Activated T-helper 1 cell treated with anti-CD3 and anti-CD28 coated beads, Interleukin-12 subunit alpha, Interleukin-12 subunit beta, Interleukin-2, Interleukin-4 antibody, amounts not matched to agents 30 ng/mL and 10 ng/mL and 1 ng/mL, durations not matched to agents 14 hours and 24 hours and 36 hours (primary cell): Measurements from ENCODE around the gene VIL1. TPM values are rescaled to one million over a fixed set of nuclear protein-coding genes. Genes with fewer than 3 reads are reported as not detected.

Source experiments
- DNase-seq: peaks from one replicate; pipeline ENCODE4 v3.0.0; 2021; ENCODE audit warnings: low spot score
- H3K27ac Mint-ChIP-seq: one replicate; pipeline ENCODE4 v1.8.0; 2021; ENCODE audit warnings: mild to moderate bottlenecking, mixed read lengths
- H3K27me3 Mint-ChIP-seq: one replicate; pipeline ENCODE4 v1.8.0; 2022; ENCODE audit warnings: mild to moderate bottlenecking, moderate library complexity, mixed read lengths; ENCODE audit not compliant: insufficient read depth
- H3K36me3 Mint-ChIP-seq: one replicate; pipeline ENCODE4 v1.8.0; 2021; ENCODE audit warnings: low read depth, mixed read lengths
- H3K4me1 Mint-ChIP-seq: one replicate; pipeline ENCODE4 v1.8.0; 2021; ENCODE audit warnings: low read depth, mixed read lengths
- H3K4me3 Mint-ChIP-seq: one replicate; pipeline ENCODE4 v1.8.0; 2021; ENCODE audit warnings: mild to moderate bottlenecking, moderate library complexity, mixed read lengths
- H3K9me3 Mint-ChIP-seq: one replicate; pipeline ENCODE4 v1.8.0; 2021; ENCODE audit warnings: mixed read lengths
- intact Hi-C: fragments of 100-400 bp; cut with micrococcal nuclease; formaldehyde crosslinking; loops from one replicate; pipeline ENCODE4 v1.15.1; 2024
- total RNA-seq: library from RNA; stranded (reverse); gene quantifications from 2 replicates; pipeline ENCODE4 v1.2.3, GENCODE V29; 2022

Gene VIL1
- total RNA-seq, 1 donor from 2014 or later: not detected

- no peak for DNase-seq
- intact Hi-C loops: no loop called here
- Mint-ChIP-seq H3K27me3 (peaks cover 19% of the 10 kb centered on the region), H3K27ac (no peak overlapping the region), H3K9me3 (no peaks in the 10 kb centered on the region), H3K4me3 (no peak overlapping the region), H3K4me1 (peaks cover 6% of the 10 kb centered on the region), H3K36me3 (no peaks in the 10 kb centered on the region)
Observed at GRCh38 chr2:218387369-218388194, 31.3 kb upstream of the VIL1 start.

GRCh38 chr2:218389333-218390150, 29.4 kb upstream of the VIL1 start:
- Mint-ChIP-seq H3K9me3 (no peaks in the 10 kb centered on the region), H3K4me3 (no peak overlapping the region), H3K27me3 (peaks cover 22% of the 10 kb centered on the region), H3K27ac (no peak overlapping the region), H3K36me3 (no peaks in the 10 kb centered on the region), H3K4me1 (peaks cover 14% of the 10 kb centered on the region)
- intact Hi-C loops: loop anchor here (10.0 kb wide), 1 partner anchor 205 kb away; no protein-coding TSS in a partner anchor
- no peak for DNase-seq

GRCh38 chr2:218391202-218391601, 27.7 kb upstream of the VIL1 start:
- Mint-ChIP-seq H3K27ac (no peak overlapping the region), H3K36me3 (no peaks in the 10 kb centered on the region), H3K4me3 (no peak overlapping the region), H3K4me1 (peaks cover 28% of the 10 kb centered on the region), H3K9me3 (no peaks in the 10 kb centered on the region), H3K27me3 (peaks cover 14% of the 10 kb centered on the region)
- DNase-seq: no peak
- intact Hi-C loops: loop anchor here (10.0 kb wide), 1 partner anchor 206 kb away; no protein-coding TSS in a partner anchor

GRCh38 chr2:218392459-218392858, 26.5 kb upstream of the VIL1 start:
- intact Hi-C loops: loop anchor here (10.0 kb wide), 1 partner anchor 208 kb away; no protein-coding TSS in a partner anchor
- Mint-ChIP-seq H3K36me3 (no peaks in the 10 kb centered on the region), H3K27ac (no peak overlapping the region)

GRCh38 chr2:218392891-218393462, 25.9 kb upstream of the VIL1 start:
- Mint-ChIP-seq H3K27ac (no peak overlapping the region), H3K27me3 (peaks cover 4% of the 10 kb centered on the region), H3K4me1 (peaks cover 40% of the 10 kb centered on the region), H3K36me3 (no peaks in the 10 kb centered on the region), H3K4me3 (no peak overlapping the region), H3K9me3 (no peaks in the 10 kb centered on the region)
- no peak for DNase-seq
- intact Hi-C loops: loop anchor here (10.0 kb wide), 1 partner anchor 208 kb away; no protein-coding TSS in a partner anchor

More at GRCh38 chr2:218392459-218392858, 26.5 kb upstream of the VIL1 start:
- no peak overlapping the region for H3K4me3 Mint-ChIP-seq
- no peaks in the 10 kb centered on the region for H3K9me3 Mint-ChIP-seq
- peaks cover 35% of the 10 kb centered on the region for H3K4me1 Mint-ChIP-seq
- no peak for DNase-seq
- peaks cover 4% of the 10 kb centered on the region for H3K27me3 Mint-ChIP-seq

GRCh38 chr2:218393750-218394290, 25.1 kb upstream of the VIL1 start:
- Mint-ChIP-seq H3K4me1 (peaks cover 40% of the 10 kb centered on the region), H3K27me3 (peaks cover 4% of the 10 kb centered on the region), H3K36me3 (no peaks in the 10 kb centered on the region), H3K9me3 (no peaks in the 10 kb centered on the region), H3K4me3 (no peak overlapping the region), H3K27ac (no peak overlapping the region)
- DNase-seq: no peak
- intact Hi-C loops: loop anchor here (2.0 to 10.0 kb wide), 2 partner anchors 25 to 209 kb away; no protein-coding TSS in a partner anchor

GRCh38 chr2:218394298-218395089, 24.4 kb upstream of the VIL1 start:
- Mint-ChIP-seq H3K4me3 (peak overlapping the region; percentile 15), H3K4me1 (peaks cover 40% of the 10 kb centered on the region), H3K27ac (peak overlapping the region; percentile 13), H3K9me3 (no peaks in the 10 kb centered on the region), H3K36me3 (no peaks in the 10 kb centered on the region), H3K27me3 (peaks cover 4% of the 10 kb centered on the region)
- intact Hi-C loops: loop anchor here (2.0 to 10.0 kb wide), 6 partner anchors 26 to 993 kb away; partner anchors contain the start of genes CNPPD1, DNPEP, RETREG2 and TUBA4A
- no peak for DNase-seq

- DNase-seq: no peak
- Mint-ChIP-seq H3K36me3 (no peaks in the 10 kb centered on the region), H3K4me3 (peak overlapping the region; percentile 15), H3K27ac (peak overlapping the region; percentile 13), H3K4me1 (peaks cover 40% of the 10 kb centered on the region), H3K9me3 (no peaks in the 10 kb centered on the region), H3K27me3 (peaks cover 4% of the 10 kb centered on the region)
- intact Hi-C loops: loop anchor here (2.0 to 10.0 kb wide), 6 partner anchors 26 to 992 kb away; partner anchors contain the start of genes CNPPD1, DNPEP, RETREG2 and TUBA4A
Observed at GRCh38 chr2:218395090-218395444, 23.9 kb upstream of the VIL1 start.

- no peaks in the 10 kb centered on the region for H3K9me3 Mint-ChIP-seq
- intact Hi-C loops: loop anchor here (2.0 to 10.0 kb wide), 6 partner anchors 27 to 992 kb away; partner anchors contain the start of genes CNPPD1, DNPEP, RETREG2 and TUBA4A
- no peaks in the 10 kb centered on the region for H3K36me3 Mint-ChIP-seq
- no peak for DNase-seq
- peaks cover 40% of the 10 kb centered on the region for H3K4me1 Mint-ChIP-seq
- peaks cover 4% of the 10 kb centered on the region for H3K27me3 Mint-ChIP-seq
- H3K4me3 Mint-ChIP-seq: peak overlapping the region; percentile 94
- H3K27ac Mint-ChIP-seq: peak overlapping the region; percentile 85
Observed at GRCh38 chr2:218395456-218395825, 23.5 kb upstream of the VIL1 start.

GRCh38 chr2:218395826-218396687, 22.9 kb upstream of the VIL1 start:
- peak; percentile 93 for DNase-seq
- H3K4me3 Mint-ChIP-seq: peak overlapping the region; percentile 94

More at GRCh38 chr2:218395826-218396687, 22.9 kb upstream of the VIL1 start:
- Mint-ChIP-seq H3K27ac (peak overlapping the region; percentile 98), H3K36me3 (no peaks in the 10 kb centered on the region), H3K4me1 (peaks cover 40% of the 10 kb centered on the region), H3K9me3 (no peaks in the 10 kb centered on the region), H3K27me3 (peaks cover 3% of the 10 kb centered on the region)
- intact Hi-C loops: loop anchor here (1.0 to 10.0 kb wide), 15 partner anchors 10 to 991 kb away; partner anchors contain the start of genes AAMP, BCS1L, CNOT9 and CNPPD1
